ENCODE results near the gene KCNC4. TPM values are rescaled to one million over a fixed set of nuclear protein-coding genes. Genes with fewer than 3 reads are reported as not detected.

The KCNC4 gene
- polyA plus RNA-seq, 2 of the 4 experiments (the other 2 are of a cell fraction) = 1.1 to 2.4 TPM

DNA sequence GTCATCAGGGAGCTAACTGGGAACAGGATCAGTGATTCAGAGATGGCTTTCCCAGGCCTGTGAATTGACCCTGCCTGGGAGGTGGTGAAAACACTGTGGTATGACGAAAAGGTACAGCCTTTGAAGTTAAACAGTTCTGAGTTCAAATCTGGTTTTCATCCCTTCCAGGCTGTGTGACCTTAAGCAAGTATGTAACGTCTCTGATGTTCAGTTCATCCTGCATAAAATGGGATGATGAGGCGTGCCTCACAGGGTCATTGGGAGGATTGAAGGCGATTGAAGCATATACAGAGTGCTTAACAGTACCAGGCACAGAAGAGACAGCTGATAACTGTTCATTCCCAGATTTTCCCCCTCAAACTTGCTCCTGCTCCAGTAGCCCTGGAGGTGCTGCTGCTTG lies 11.0 kb downstream of the KCNC4 start:
- H3K9me3 ChIP-seq = no peaks in the 10 kb centered on the region
- no peak overlapping the region for H3K4me2 ChIP-seq
- no peak overlapping the region for H3K4me3 ChIP-seq
- ChIA-PET POLR2A (no interaction called here), CTCF (interaction anchor here (2.6 kb wide), 1 partner anchor 13 kb away, joined by 18 read pairs; no protein-coding TSS in a partner anchor)
- H3K4me1 ChIP-seq = peaks cover 6% of the 10 kb centered on the region; the same call in 2 of the 3 replicates
- no peak overlapping the region for H3K27ac ChIP-seq
- WGBS (ENCODE audit: missing lambda C conversion rate) = 77% methylated on average over 4 of the region's 4 CpGs
- no peak for FAIRE-seq
- TF ChIP-seq, protein P1, sequence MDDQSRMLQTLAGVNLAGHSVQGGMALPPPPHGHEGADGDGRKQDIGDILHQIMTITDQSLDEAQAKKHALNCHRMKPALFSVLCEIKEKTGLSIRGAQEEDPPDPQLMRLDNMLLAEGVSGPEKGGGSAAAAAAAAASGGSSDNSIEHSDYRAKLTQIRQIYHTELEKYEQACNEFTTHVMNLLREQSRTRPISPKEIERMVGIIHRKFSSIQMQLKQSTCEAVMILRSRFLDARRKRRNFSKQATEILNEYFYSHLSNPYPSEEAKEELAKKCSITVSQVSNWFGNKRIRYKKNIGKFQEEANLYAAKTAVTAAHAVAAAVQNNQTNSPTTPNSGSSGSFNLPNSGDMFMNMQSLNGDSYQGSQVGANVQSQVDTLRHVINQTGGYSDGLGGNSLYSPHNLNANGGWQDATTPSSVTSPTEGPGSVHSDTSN (IDR thresholded peaks at IDR 0.05) = no peak
- no peak for TF ChIP-seq NPAS2 (CRISPR knock-in tag; IDR thresholded peaks at IDR 0.05; ENCODE audit: borderline replicate concordance)
- no peak for DNase-seq (ENCODE audit: low read depth in 1 of 2, low spot score in 1 of 2)
- ATAC-seq = no peak

DNA sequence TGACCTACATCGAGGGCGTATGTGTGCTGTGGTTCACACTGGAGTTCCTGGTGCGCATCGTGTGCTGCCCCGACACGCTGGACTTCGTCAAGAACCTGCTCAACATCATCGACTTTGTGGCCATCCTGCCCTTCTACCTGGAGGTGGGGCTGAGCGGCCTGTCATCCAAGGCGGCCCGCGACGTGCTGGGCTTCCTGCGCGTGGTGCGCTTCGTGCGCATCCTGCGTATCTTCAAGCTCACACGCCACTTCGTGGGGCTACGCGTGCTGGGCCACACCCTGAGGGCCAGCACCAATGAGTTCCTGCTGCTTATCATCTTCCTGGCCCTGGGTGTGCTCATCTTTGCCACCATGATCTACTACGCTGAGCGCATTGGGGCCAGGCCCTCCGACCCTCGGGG lies 13.0 kb downstream of the KCNC4 start:
- H3K4me1 ChIP-seq = peaks cover 6% of the 10 kb centered on the region; the same call in 2 of the 3 replicates
- no peak for FAIRE-seq
- H3K4me3 ChIP-seq = no peak overlapping the region
- ChIA-PET CTCF (interaction anchor here (1.6 to 3.0 kb wide), 2 partner anchors 16 to 90 kb away, joined by 3 to 8 read pairs; no protein-coding TSS in a partner anchor), POLR2A (no interaction called here)
- no peak for ATAC-seq
- WGBS (ENCODE audit: missing lambda C conversion rate) = over 99% methylated on average over 19 of the region's 27 CpGs
- H3K9me3 ChIP-seq = no peaks in the 10 kb centered on the region
- no peak overlapping the region for H3K27ac ChIP-seq
- no peak for TF ChIP-seq RFX5 (IDR thresholded peaks at IDR 0.05)
- TF ChIP-seq FOXS1 (CRISPR knock-in tag; IDR thresholded peaks at IDR 0.05) = no peak
- no peak for TF ChIP-seq NR3C1 (IDR thresholded peaks at IDR 0.05)
- TF ChIP-seq, protein P2, sequence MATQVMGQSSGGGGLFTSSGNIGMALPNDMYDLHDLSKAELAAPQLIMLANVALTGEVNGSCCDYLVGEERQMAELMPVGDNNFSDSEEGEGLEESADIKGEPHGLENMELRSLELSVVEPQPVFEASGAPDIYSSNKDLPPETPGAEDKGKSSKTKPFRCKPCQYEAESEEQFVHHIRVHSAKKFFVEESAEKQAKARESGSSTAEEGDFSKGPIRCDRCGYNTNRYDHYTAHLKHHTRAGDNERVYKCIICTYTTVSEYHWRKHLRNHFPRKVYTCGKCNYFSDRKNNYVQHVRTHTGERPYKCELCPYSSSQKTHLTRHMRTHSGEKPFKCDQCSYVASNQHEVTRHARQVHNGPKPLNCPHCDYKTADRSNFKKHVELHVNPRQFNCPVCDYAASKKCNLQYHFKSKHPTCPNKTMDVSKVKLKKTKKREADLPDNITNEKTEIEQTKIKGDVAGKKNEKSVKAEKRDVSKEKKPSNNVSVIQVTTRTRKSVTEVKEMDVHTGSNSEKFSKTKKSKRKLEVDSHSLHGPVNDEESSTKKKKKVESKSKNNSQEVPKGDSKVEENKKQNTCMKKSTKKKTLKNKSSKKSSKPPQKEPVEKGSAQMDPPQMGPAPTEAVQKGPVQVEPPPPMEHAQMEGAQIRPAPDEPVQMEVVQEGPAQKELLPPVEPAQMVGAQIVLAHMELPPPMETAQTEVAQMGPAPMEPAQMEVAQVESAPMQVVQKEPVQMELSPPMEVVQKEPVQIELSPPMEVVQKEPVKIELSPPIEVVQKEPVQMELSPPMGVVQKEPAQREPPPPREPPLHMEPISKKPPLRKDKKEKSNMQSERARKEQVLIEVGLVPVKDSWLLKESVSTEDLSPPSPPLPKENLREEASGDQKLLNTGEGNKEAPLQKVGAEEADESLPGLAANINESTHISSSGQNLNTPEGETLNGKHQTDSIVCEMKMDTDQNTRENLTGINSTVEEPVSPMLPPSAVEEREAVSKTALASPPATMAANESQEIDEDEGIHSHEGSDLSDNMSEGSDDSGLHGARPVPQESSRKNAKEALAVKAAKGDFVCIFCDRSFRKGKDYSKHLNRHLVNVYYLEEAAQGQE (IDR thresholded peaks at IDR 0.05) = no peak
- no peak for TF ChIP-seq ZSCAN20 (CRISPR knock-in tag; IDR thresholded peaks at IDR 0.05)
- TF ChIP-seq, protein P1 (IDR thresholded peaks at IDR 0.05) = no peak
- TF ChIP-seq MAFK (IDR thresholded peaks at IDR 0.05; ENCODE audit: partially characterized antibody) = no peak
- TF ChIP-seq, protein P3, sequence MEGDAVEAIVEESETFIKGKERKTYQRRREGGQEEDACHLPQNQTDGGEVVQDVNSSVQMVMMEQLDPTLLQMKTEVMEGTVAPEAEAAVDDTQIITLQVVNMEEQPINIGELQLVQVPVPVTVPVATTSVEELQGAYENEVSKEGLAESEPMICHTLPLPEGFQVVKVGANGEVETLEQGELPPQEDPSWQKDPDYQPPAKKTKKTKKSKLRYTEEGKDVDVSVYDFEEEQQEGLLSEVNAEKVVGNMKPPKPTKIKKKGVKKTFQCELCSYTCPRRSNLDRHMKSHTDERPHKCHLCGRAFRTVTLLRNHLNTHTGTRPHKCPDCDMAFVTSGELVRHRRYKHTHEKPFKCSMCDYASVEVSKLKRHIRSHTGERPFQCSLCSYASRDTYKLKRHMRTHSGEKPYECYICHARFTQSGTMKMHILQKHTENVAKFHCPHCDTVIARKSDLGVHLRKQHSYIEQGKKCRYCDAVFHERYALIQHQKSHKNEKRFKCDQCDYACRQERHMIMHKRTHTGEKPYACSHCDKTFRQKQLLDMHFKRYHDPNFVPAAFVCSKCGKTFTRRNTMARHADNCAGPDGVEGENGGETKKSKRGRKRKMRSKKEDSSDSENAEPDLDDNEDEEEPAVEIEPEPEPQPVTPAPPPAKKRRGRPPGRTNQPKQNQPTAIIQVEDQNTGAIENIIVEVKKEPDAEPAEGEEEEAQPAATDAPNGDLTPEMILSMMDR (IDR thresholded peaks at IDR 0.05) = no peak
- no peak for DNase-seq (ENCODE audit: low read depth in 1 of 2, low spot score in 1 of 2)
- no peak overlapping the region for H3K4me2 ChIP-seq

DNA sequence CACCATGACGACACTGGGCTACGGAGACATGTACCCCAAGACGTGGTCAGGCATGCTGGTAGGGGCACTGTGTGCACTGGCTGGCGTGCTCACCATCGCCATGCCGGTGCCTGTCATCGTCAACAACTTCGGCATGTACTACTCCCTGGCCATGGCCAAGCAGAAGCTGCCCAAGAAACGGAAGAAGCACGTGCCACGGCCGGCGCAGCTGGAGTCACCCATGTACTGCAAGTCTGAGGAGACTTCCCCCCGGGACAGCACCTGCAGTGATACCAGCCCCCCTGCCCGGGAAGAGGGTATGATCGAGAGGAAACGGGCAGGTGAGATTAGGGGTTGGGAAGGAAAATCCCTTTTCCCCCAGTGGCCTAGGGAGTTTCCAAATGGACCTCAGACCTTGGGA lies 13.5 kb downstream of the KCNC4 start:
- Histone ChIP-seq H3K4me3 (no peak overlapping the region), H3K4me1 (peaks cover 6% of the 10 kb centered on the region; the same call in 2 of the 3 replicates), H3K27ac (no peak overlapping the region), H3K4me2 (no peak overlapping the region), H3K9me3 (no peaks in the 10 kb centered on the region)
- no peak for TF ChIP-seq FOXS1 (CRISPR knock-in tag; IDR thresholded peaks at IDR 0.05)
- no peak for TF ChIP-seq HOXA7 (CRISPR knock-in tag; IDR thresholded peaks at IDR 0.05)
- no peak for TF ChIP-seq CEBPB (IDR thresholded peaks at IDR 0.05)
- no peak for TF ChIP-seq KDM5A (IDR thresholded peaks at IDR 0.05)
- no peak for TF ChIP-seq CBX8 (IDR thresholded peaks at IDR 0.05)
- no peak for TF ChIP-seq FOSL2 (IDR thresholded peaks at IDR 0.05)
- no peak for TF ChIP-seq FOSL2 (CRISPR knock-in tag; IDR thresholded peaks at IDR 0.05)
- TF ChIP-seq ZNF302 (CRISPR knock-in tag; IDR thresholded peaks at IDR 0.05) = no peak
- WGBS (ENCODE audit: missing lambda C conversion rate) = 100% methylated on average over 3 of the region's 17 CpGs
- ChIA-PET POLR2A (no interaction called here), CTCF (interaction anchor here (0.8 to 3.0 kb wide), 3 partner anchors 16 to 89 kb away, joined by 3 to 9 read pairs (median 8); no protein-coding TSS in a partner anchor)
- no peak for ATAC-seq
- DNase-seq (ENCODE audit: low read depth in 1 of 2, low spot score in 1 of 2) = no peak
- no peak for FAIRE-seq

All from A549 (cell line).